Tibial nerve (tissue), 4 donors: ENCODE data around the gene RIOX2.

Source experiments
- EP300 ChIP-seq, 2 donors: sonication (generic); formaldehyde crosslinking; IDR thresholded peaks; one replicate each; pipeline ENCODE4 v1.6.1; 2017; ENCODE audit warnings: antibody characterized with exemption in 2 of 2, mild to moderate bottlenecking in 1 of 2
- POLR2A ChIP-seq, 2 donors: fragments of 450-650 bp; IDR thresholded peaks; one replicate each; pipeline ENCODE4 v1.6.1; 2017; ENCODE audit warnings: antibody characterized with exemption in 2 of 2, mild to moderate bottlenecking in 2 of 2, moderate library complexity in 2 of 2
- TF ChIP-seq, protein P1 (sequence below), 5 experiments: fragments of 200-600 bp in 3 of 5; fragments of 450-650 bp in 2 of 5; sonication (generic) in 3 of 5; IDR thresholded peaks; one replicate each; pipeline ENCODE4 v1.5.1; 2016 to 2019; ENCODE audit warnings: antibody characterized with exemption in 5 of 5, mild to moderate bottlenecking in 3 of 5, moderate library complexity in 2 of 5

DNA sequence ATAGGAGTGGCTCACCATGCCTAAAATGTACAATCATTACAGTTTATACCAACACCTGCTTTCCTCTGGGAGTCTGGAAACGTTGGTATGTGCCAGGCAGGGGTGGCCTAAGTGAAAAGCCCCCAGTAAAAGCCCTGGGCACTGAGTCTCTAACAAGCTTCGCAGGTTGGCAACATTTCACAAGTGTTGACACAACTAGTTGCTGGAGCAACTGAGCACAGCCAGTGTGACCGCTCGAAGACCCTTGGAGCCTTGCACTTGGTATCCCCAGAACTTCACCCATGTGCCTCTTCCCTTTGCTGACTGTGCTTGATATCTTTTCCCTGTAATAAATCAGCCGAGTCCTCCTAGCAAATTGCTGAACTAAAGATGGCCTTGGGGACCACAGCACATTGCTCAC, 2.7 kb downstream of the RIOX2 start:
- TF ChIP-seq, protein P1, sequence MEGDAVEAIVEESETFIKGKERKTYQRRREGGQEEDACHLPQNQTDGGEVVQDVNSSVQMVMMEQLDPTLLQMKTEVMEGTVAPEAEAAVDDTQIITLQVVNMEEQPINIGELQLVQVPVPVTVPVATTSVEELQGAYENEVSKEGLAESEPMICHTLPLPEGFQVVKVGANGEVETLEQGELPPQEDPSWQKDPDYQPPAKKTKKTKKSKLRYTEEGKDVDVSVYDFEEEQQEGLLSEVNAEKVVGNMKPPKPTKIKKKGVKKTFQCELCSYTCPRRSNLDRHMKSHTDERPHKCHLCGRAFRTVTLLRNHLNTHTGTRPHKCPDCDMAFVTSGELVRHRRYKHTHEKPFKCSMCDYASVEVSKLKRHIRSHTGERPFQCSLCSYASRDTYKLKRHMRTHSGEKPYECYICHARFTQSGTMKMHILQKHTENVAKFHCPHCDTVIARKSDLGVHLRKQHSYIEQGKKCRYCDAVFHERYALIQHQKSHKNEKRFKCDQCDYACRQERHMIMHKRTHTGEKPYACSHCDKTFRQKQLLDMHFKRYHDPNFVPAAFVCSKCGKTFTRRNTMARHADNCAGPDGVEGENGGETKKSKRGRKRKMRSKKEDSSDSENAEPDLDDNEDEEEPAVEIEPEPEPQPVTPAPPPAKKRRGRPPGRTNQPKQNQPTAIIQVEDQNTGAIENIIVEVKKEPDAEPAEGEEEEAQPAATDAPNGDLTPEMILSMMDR (IDR thresholded peaks at IDR 0.05), result no peak
- TF ChIP-seq EP300 (IDR thresholded peaks at IDR 0.05), result no peak
- TF ChIP-seq POLR2A (IDR thresholded peaks at IDR 0.05), result no peak
